ENCODE results near the gene RSPRY1. TPM values are rescaled to one million over a fixed set of nuclear protein-coding genes. Genes with fewer than 3 reads are reported as not detected.

RSPRY1 gene
- total and polyA plus RNA-seq, 2 of the 8 experiments (the other 6 are each of a cell fraction or from before 2014, with no cell fraction given) = 11.5 to 32.5 TPM

DNA sequence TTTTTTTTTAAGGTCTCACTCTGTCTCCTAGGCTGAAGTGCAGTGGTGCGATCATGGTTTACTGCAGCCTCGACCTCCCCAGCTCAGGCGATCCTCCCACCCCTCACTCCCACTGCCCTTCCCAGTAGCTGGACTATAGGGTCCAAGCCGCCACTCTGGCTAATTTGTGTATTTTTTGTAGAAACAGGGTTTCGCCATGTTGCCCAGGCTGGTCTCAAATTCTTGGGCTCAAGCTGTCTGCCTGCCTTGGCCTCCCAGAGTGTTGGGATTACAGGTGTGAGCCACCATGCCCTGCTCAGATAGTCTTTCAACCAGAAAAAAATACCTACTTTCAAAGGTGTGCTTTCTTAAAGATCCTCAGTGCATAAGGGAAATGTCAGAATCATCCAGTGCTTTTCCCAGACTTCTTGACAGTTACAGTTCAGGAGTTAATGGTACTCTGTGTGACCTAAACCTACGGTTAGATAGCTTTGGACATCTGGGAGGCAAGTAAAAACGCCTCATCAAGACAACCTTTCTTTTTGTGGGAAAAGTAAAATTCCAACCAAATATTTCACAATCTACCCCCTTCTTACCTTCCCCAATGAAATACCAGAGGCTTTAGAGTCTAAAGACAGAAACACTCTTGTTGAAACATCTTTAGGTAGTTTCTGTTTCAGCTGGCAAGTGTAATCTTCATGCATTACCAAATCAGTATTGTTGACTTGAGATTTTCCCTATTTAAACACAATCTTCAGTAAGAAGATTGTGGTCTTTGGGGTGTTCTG is 6.8 kb downstream of the RSPRY1 start:
- DNase-seq (ENCODE audit: low read depth in 1 of 2, low spot score in 2 of 2) = no peak
- Histone ChIP-seq H3K23me2 (ENCODE audit: low read depth, low read length) (no peaks in the 10 kb centered on the region), H3K14ac (ENCODE audit: insufficient read length) (no peak overlapping the region), H3K23ac (ENCODE audit: insufficient read length) (no peak overlapping the region), H3K9ac (replicated peaks in 1 of 4; ENCODE audit: extremely low read depth in 1 of 4, low read depth in 3 of 4, low read length in 3 of 4) (no peak overlapping the region), H3K27ac (ENCODE audit: low read depth, low read length) (no peak overlapping the region), H2AFZ (ENCODE audit: low read length) (no peak overlapping the region), H4K20me1 (replicated peaks in 1 of 2; ENCODE audit: control insufficient read depth in 1 of 2, insufficient read depth in 2 of 2, low read length in 2 of 2) (no peaks in the 10 kb centered on the region), H3K18ac (ENCODE audit: extremely low read depth, low read length) (no peak overlapping the region), H3K4ac (replicated peaks; ENCODE audit: insufficient read length, low read depth, low read length) (no peak overlapping the region), H3K9me3 (ENCODE audit: insufficient read depth in 2 of 2, low read depth in 1 of 2, low read length in 1 of 2) (no peaks in the 10 kb centered on the region), H3K56ac (replicated peaks; ENCODE audit: insufficient read length, low read depth, low read length) (no peak overlapping the region), H2BK15ac (ENCODE audit: low read length) (no peak overlapping the region), H4K5ac (ENCODE audit: insufficient read length, low read depth, low read length) (no peak overlapping the region), H2BK5ac (ENCODE audit: low read depth, low read length) (no peak overlapping the region), H3K79me2 (ENCODE audit: control insufficient read depth in 1 of 2, insufficient read depth in 2 of 2, low read length in 2 of 2) (peaks cover 2 to 86% of the 10 kb centered on the region in 2 experiments), H3K4me3 (ENCODE audit: extremely low read depth in 1 of 4, insufficient read depth in 2 of 4, low read depth in 3 of 4, low read length in 4 of 4) (no peak overlapping the region), H2BK120ac (replicated peaks; ENCODE audit: low read depth, low read length) (no peak overlapping the region), H3K27me3 (replicated peaks in 1 of 4; ENCODE audit: control insufficient read depth in 3 of 4, extremely low read depth in 1 of 4, insufficient read depth in 3 of 4, low read length in 3 of 4) (no peaks in the 10 kb centered on the region), H3K4me1 (replicated peaks in 1 of 4; ENCODE audit: control insufficient read depth in 3 of 4, insufficient read depth in 4 of 4, low read length in 3 of 4) (peaks cover 0 to under 1% (median 0%) of the 10 kb centered on the region in 4 experiments; a peak in 2 of 7 replicates), H3K79me1 (ENCODE audit: low read depth, low read length) (no peaks in the 10 kb centered on the region; the same call in none of the 2 replicates), H3K36me3 (ENCODE audit: control insufficient read depth in 2 of 4, insufficient read depth in 4 of 4, low read length in 3 of 4) (no peaks in the 10 kb centered on the region), H2BK20ac (ENCODE audit: low read length) (no peak overlapping the region), H2BK12ac (ENCODE audit: low read depth, low read length) (no peak overlapping the region), H2AK5ac (ENCODE audit: low read depth, low read length) (no peak overlapping the region), H4K8ac (ENCODE audit: extremely low read depth, insufficient read depth, low read length) (no peak overlapping the region; the same call in 1 of the 2 replicates), H3K4me2 (ENCODE audit: insufficient read depth in 1 of 2, low read depth in 2 of 2, low read length in 2 of 2) (no peak overlapping the region), H4K91ac (replicated peaks; ENCODE audit: insufficient read length, low read length) (no peak overlapping the region)
- CTCF ChIA-PET (ENCODE audit: partially characterized antibody) = interaction anchor here (0.7 to 1.8 kb wide), 3 partner anchors 11 to 44 kb away, joined by 3 to 5 read pairs (median 3); no protein-coding TSS in a partner anchor
- WGBS, 2 experiments (ENCODE audit: extremely low coverage in 1 of 2, insufficient coverage in 1 of 2, insufficient read length in 1 of 2, insufficient replicate concordance in 2 of 2, low coverage in 1 of 2, low lambda C conversion rate in 2 of 2, missing lambda C conversion rate in 1 of 2) = 94% methylated on average over 6 of the region's 7 CpGs; no CpG with 5 or more reads in 1 of the 2 experiments
- no peak for FAIRE-seq
- POLR2A ChIA-PET (ENCODE audit: partially characterized antibody) = no interaction called here
- TF ChIP-seq CBX5 (IDR thresholded peaks at IDR 0.05; ENCODE audit: low read depth, low read length) (no peak), NANOG (IDR thresholded peaks at IDR 0.05; ENCODE audit: insufficient read depth, low read depth, low read length, poor library complexity, severe bottlenecking) (no peak), MAFK (IDR thresholded peaks at IDR 0.05; ENCODE audit: low read depth, low read length) (no peak), CREB1 (IDR thresholded peaks at IDR 0.05) (no peak), TEAD4 (IDR thresholded peaks at IDR 0.05; ENCODE audit: low read depth, low read length) (no peak), PHF8 (conservative IDR thresholded peaks at IDR 0.05; ENCODE audit: low read depth, low read length) (no peak), FOSL1 (IDR thresholded peaks at IDR 0.05; ENCODE audit: insufficient read depth, low read depth, low read length) (no peak)
- TF ChIP-seq, protein P1, sequence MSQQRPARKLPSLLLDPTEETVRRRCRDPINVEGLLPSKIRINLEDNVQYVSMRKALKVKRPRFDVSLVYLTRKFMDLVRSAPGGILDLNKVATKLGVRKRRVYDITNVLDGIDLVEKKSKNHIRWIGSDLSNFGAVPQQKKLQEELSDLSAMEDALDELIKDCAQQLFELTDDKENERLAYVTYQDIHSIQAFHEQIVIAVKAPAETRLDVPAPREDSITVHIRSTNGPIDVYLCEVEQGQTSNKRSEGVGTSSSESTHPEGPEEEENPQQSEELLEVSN (IDR thresholded peaks at IDR 0.05) = no peak

All from H1 (cell line).